GM12865 (cell line): ENCODE results near the gene FSIP1.

Source experiments
- DNase-seq: peaks from one replicate; pipeline ENCODE4 v3.0.0; 2010; ENCODE audit warnings: low read depth
- H3K4me3 ChIP-seq: 2 replicates; pipeline ENCODE4 v1.5.1; 2011; ENCODE audit warnings: mild to moderate bottlenecking, low read depth, low read length, control low read depth
- TF ChIP-seq, protein P1 (sequence below): IDR thresholded peaks from 2 replicates; pipeline ENCODE4 v1.5.1; 2011; ENCODE audit warnings: low read length, control low read depth, low read depth, inconsistent platforms; ENCODE audit not compliant: insufficient read depth; ENCODE audit errors: missing control alignments

FSIP1 gene

GRCh38 chr15:39629371-39629770, 153.3 kb downstream of the FSIP1 start:
- DNase-seq: peak; percentile 61
- H3K4me3 ChIP-seq: no peak overlapping the region
- TF ChIP-seq, protein P1, sequence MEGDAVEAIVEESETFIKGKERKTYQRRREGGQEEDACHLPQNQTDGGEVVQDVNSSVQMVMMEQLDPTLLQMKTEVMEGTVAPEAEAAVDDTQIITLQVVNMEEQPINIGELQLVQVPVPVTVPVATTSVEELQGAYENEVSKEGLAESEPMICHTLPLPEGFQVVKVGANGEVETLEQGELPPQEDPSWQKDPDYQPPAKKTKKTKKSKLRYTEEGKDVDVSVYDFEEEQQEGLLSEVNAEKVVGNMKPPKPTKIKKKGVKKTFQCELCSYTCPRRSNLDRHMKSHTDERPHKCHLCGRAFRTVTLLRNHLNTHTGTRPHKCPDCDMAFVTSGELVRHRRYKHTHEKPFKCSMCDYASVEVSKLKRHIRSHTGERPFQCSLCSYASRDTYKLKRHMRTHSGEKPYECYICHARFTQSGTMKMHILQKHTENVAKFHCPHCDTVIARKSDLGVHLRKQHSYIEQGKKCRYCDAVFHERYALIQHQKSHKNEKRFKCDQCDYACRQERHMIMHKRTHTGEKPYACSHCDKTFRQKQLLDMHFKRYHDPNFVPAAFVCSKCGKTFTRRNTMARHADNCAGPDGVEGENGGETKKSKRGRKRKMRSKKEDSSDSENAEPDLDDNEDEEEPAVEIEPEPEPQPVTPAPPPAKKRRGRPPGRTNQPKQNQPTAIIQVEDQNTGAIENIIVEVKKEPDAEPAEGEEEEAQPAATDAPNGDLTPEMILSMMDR: no peak

- no peak for DNase-seq
- TF ChIP-seq, protein P1: no peak
- no peak overlapping the region for H3K4me3 ChIP-seq
Observed at GRCh38 chr15:39628546-39629257, 153.9 kb downstream of the FSIP1 start.

GRCh38 chr15:39628144-39628508, 154.5 kb downstream of the FSIP1 start:
- TF ChIP-seq, protein P1: no peak
- no peak overlapping the region for H3K4me3 ChIP-seq
- no peak for DNase-seq

- TF ChIP-seq, protein P1: no peak
- no peak overlapping the region for H3K4me3 ChIP-seq
Observed at GRCh38 chr15:39627451-39628143, 155.0 kb downstream of the FSIP1 start.

GRCh38 chr15:39625856-39626255, 156.8 kb downstream of the FSIP1 start:
- H3K4me3 ChIP-seq: no peak overlapping the region
- DNase-seq: peak; percentile 58
- TF ChIP-seq, protein P1: no peak

More at GRCh38 chr15:39627451-39628143, 155.0 kb downstream of the FSIP1 start:
- no peak for DNase-seq

GRCh38 chr15:39625451-39625850, 157.2 kb downstream of the FSIP1 start:
- DNase-seq: no peak
- TF ChIP-seq, protein P1: no peak
- H3K4me3 ChIP-seq: no peak overlapping the region
